Middle frontal gyrus (tissue), 1 donor: ENCODE results near the gene RPS6KB2.

Experiments used
- DNase-seq: peaks from one replicate; pipeline ENCODE4 v3.0.0-alpha.2; 2015; ENCODE audit warnings: low spot score; ENCODE audit errors: extremely low spot score

RPS6KB2 gene

GRCh38 chr11:67441731-67442351 is 13.5 kb downstream of the RPS6KB2 start:
- no peak for DNase-seq

GRCh38 chr11:67442504-67443404 is 14.5 kb downstream of the RPS6KB2 start:
- no peak for DNase-seq

GRCh38 chr11:67445515-67445914 is 17.2 kb downstream of the RPS6KB2 start:
- no peak for DNase-seq

- no peak for DNase-seq
Measured at GRCh38 chr11:67448220-67448609, 19.9 kb downstream of the RPS6KB2 start.

- DNase-seq = no peak
Measured at GRCh38 chr11:67449116-67449844, 21.0 kb downstream of the RPS6KB2 start.

- no peak for DNase-seq
Measured at GRCh38 chr11:67450796-67451657, 22.7 kb downstream of the RPS6KB2 start.

- no peak for DNase-seq
Measured at GRCh38 chr11:67451658-67451976, 23.3 kb downstream of the RPS6KB2 start.

- DNase-seq = no peak
Measured at GRCh38 chr11:67452141-67452952, 24.1 kb downstream of the RPS6KB2 start, which contains the start of gene GPR152. GPR152 (minus strand) TSS chr11:67452729; CDS start chr11:67452724, 5 bp downstream.

- no peak for DNase-seq
Measured at GRCh38 chr11:67453816-67454732, 25.8 kb downstream of the RPS6KB2 start.

- DNase-seq = no peak
Measured at GRCh38 chr11:67455054-67455453, 26.8 kb downstream of the RPS6KB2 start, which contains the start of gene CABP4. CABP4 (plus strand) TSS chr11:67455354; CDS start chr11:67455424, 70 bp downstream.

GRCh38 chr11:67456068-67456705 is 27.9 kb downstream of the RPS6KB2 start:
- no peak for DNase-seq

- DNase-seq = no peak
Measured at GRCh38 chr11:67457453-67457852, 29.2 kb downstream of the RPS6KB2 start.

- DNase-seq = no peak
Measured at GRCh38 chr11:67458266-67458665, 30.0 kb downstream of the RPS6KB2 start.

- no peak for DNase-seq
Measured at GRCh38 chr11:67463186-67463585, 34.9 kb downstream of the RPS6KB2 start.

- DNase-seq = no peak
Measured at GRCh38 chr11:67463680-67464410, 35.6 kb downstream of the RPS6KB2 start.

GRCh38 chr11:67464411-67465188 is 36.3 kb downstream of the RPS6KB2 start:
- DNase-seq = no peak

GRCh38 chr11:67465189-67465510 is 36.9 kb downstream of the RPS6KB2 start:
- no peak for DNase-seq
